ENCODE data around the gene LHX8.
"Not testable (repeated sequence)": the region's sequence is repeated elsewhere in the genome, so short reads cannot be mapped to it uniquely, and the experiment has no call there.

Gene LHX8

GRCh38 chr1:75132812-75133619, 1.2 kb upstream of the LHX8 start:
- DNase-seq (ENCODE audit: low spot score) = no peak

GRCh38 chr1:75134647-75135572, 722 bp downstream of the LHX8 start:
- DNase-seq (ENCODE audit: low spot score) = no peak

GRCh38 chr1:75135573-75136194, 1.5 kb downstream of the LHX8 start:
- no peak for DNase-seq (ENCODE audit: low spot score)

GRCh38 chr1:75136195-75136815, 2.1 kb downstream of the LHX8 start:
- no peak for DNase-seq (ENCODE audit: low spot score)

GRCh38 chr1:75136921-75137641, 2.9 kb downstream of the LHX8 start:
- DNase-seq (ENCODE audit: low spot score) = no peak

GRCh38 chr1:75152092-75152491, 17.9 kb downstream of the LHX8 start:
- no peak for DNase-seq (ENCODE audit: low spot score)

GRCh38 chr1:75159154-75159553, 25.0 kb downstream of the LHX8 start:
- no peak for DNase-seq (ENCODE audit: low spot score)

- no peak for DNase-seq (ENCODE audit: low spot score)
These were observed 31.1 kb downstream of the LHX8 start for GRCh38 chr1:75165264-75165663.

GRCh38 chr1:75166821-75167220, 32.6 kb downstream of the LHX8 start:
- DNase-seq (ENCODE audit: low spot score) = no peak

- DNase-seq (ENCODE audit: low spot score) = no peak
These were observed 35.8 kb downstream of the LHX8 start for GRCh38 chr1:75170011-75170410.

GRCh38 chr1:75170981-75171380, 36.8 kb downstream of the LHX8 start:
- no peak for DNase-seq (ENCODE audit: low spot score)

- no peak for DNase-seq (ENCODE audit: low spot score)
These were observed 37.7 kb downstream of the LHX8 start for GRCh38 chr1:75171876-75172275.

- no peak for DNase-seq (ENCODE audit: low spot score)
These were observed 38.4 kb downstream of the LHX8 start for GRCh38 chr1:75172556-75172955.

- no peak for DNase-seq (ENCODE audit: low spot score)
These were observed 40.0 kb downstream of the LHX8 start for GRCh38 chr1:75174031-75174760.

- DNase-seq (ENCODE audit: low spot score) = not testable (repeated sequence)
These were observed 47.2 kb downstream of the LHX8 start for GRCh38 chr1:75181214-75181955.

GRCh38 chr1:75188892-75189291, 54.7 kb downstream of the LHX8 start:
- no peak for DNase-seq (ENCODE audit: low spot score)

GRCh38 chr1:75198163-75198562, 64.0 kb downstream of the LHX8 start:
- DNase-seq (ENCODE audit: low spot score) = no peak

GRCh38 chr1:75198761-75199160, 64.6 kb downstream of the LHX8 start:
- no peak for DNase-seq (ENCODE audit: low spot score)

- no peak for DNase-seq (ENCODE audit: low spot score)
These were observed 68.6 kb downstream of the LHX8 start for GRCh38 chr1:75202751-75203150.

Measured in HuH-7 (cell line).